ENCODE data around the gene CHMP1A. TPM values are rescaled to one million over a fixed set of nuclear protein-coding genes. Genes with fewer than 3 reads are reported as not detected.
A peak's percentile ranks its signal among the peaks of the same experiment; 100 is the strongest.

Gene CHMP1A
- polyA plus RNA-seq, 2 of the 4 experiments (the other 2 are of a cell fraction), result 36.4 to 91.7 TPM

DNA sequence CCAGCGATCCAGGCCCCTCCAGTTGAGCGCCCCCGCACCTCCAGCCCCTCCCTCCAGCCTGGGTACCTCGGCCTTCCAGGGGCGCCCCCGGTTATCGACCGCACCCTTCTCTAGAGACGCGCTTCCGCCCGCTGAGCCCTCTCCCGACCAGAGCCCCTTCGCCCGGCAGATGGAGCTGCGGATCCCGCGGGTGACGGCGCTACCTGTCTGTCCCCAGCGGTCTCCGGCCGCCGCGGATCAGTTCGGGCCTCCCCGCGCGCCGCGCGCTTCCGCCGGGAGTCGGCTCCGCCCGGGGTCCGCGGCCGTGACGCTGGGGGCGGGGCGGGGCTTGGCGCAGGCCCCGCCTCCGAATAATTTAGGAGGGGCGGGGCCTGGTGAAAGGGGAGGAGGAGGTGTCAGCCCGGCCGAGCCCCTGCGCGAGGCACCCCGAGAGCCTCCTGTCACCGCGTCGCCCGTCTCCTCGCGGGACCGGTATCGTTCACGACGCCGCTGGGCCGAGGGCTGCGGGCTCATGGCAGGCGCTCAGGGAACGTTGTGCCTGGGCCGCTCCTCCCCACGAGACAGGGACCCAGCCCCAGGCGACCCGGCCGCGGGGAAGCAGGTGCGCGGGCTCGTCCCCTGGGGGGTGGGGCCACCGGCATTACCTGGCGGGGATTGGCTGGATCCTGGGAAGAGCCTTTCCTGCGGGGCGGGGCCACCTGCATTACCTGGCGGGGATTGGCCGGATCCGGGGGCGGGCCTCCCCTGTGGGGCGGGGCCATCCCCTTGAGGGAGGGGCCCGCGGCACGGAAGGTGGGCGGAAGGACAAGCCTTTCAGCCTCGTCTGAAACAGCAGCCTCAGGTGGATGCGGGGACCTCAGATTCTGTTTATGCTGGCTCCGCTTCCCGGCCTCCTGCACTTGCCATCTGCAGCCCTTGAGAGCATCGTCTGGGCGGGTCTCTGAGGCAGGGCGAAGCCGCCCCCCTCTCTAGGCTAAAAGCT is 44.2 kb upstream of the CHMP1A start, which contains the start of gene SPATA2L (continued):
- TF ChIP-seq, protein P1, sequence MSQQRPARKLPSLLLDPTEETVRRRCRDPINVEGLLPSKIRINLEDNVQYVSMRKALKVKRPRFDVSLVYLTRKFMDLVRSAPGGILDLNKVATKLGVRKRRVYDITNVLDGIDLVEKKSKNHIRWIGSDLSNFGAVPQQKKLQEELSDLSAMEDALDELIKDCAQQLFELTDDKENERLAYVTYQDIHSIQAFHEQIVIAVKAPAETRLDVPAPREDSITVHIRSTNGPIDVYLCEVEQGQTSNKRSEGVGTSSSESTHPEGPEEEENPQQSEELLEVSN (IDR thresholded peaks at IDR 0.05; ENCODE audit: borderline replicate concordance, low read depth), result peak; percentile 42; the same call in 1 of the 2 replicates
- TF ChIP-seq, protein P2, sequence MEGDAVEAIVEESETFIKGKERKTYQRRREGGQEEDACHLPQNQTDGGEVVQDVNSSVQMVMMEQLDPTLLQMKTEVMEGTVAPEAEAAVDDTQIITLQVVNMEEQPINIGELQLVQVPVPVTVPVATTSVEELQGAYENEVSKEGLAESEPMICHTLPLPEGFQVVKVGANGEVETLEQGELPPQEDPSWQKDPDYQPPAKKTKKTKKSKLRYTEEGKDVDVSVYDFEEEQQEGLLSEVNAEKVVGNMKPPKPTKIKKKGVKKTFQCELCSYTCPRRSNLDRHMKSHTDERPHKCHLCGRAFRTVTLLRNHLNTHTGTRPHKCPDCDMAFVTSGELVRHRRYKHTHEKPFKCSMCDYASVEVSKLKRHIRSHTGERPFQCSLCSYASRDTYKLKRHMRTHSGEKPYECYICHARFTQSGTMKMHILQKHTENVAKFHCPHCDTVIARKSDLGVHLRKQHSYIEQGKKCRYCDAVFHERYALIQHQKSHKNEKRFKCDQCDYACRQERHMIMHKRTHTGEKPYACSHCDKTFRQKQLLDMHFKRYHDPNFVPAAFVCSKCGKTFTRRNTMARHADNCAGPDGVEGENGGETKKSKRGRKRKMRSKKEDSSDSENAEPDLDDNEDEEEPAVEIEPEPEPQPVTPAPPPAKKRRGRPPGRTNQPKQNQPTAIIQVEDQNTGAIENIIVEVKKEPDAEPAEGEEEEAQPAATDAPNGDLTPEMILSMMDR (IDR thresholded peaks at IDR 0.05), result no peak
- peak; percentile 80; the same call in 1 of the 2 replicates for TF ChIP-seq PHF8 (IDR thresholded peaks at IDR 0.05; ENCODE audit: borderline replicate concordance, low read depth)
- TF ChIP-seq CBX2 (IDR thresholded peaks at IDR 0.05; ENCODE audit: borderline replicate concordance, low read depth), result no peak
- TF ChIP-seq, protein P3, sequence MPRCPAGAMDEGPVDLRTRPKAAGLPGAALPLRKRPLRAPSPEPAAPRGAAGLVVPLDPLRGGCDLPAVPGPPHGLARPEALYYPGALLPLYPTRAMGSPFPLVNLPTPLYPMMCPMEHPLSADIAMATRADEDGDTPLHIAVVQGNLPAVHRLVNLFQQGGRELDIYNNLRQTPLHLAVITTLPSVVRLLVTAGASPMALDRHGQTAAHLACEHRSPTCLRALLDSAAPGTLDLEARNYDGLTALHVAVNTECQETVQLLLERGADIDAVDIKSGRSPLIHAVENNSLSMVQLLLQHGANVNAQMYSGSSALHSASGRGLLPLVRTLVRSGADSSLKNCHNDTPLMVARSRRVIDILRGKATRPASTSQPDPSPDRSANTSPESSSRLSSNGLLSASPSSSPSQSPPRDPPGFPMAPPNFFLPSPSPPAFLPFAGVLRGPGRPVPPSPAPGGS (IDR thresholded peaks at IDR 0.05), result 0 out of 3 replicates have a peak, but pooled peaks have one; percentile 41
- TF ChIP-seq CBX8 (IDR thresholded peaks at IDR 0.05), result no peak
- no peak for TF ChIP-seq ZNF302 (CRISPR knock-in tag; IDR thresholded peaks at IDR 0.05)
- no peak; a peak in 1 of 5 replicates for TF ChIP-seq JUN (IDR thresholded peaks at IDR 0.05)
- TF ChIP-seq MYC (IDR thresholded peaks at IDR 0.05; ENCODE audit: borderline replicate concordance, low read length), result no peak
- TF ChIP-seq, protein P4, sequence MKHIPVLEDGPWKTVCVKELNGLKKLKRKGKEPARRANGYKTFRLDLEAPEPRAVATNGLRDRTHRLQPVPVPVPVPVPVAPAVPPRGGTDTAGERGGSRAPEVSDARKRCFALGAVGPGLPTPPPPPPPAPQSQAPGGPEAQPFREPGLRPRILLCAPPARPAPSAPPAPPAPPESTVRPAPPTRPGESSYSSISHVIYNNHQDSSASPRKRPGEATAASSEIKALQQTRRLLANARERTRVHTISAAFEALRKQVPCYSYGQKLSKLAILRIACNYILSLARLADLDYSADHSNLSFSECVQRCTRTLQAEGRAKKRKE (CRISPR knock-in tag; IDR thresholded peaks at IDR 0.05; ENCODE audit: low read depth), result 0 out of 2 replicates have a peak, but pooled peaks have one; percentile 35

DNA sequence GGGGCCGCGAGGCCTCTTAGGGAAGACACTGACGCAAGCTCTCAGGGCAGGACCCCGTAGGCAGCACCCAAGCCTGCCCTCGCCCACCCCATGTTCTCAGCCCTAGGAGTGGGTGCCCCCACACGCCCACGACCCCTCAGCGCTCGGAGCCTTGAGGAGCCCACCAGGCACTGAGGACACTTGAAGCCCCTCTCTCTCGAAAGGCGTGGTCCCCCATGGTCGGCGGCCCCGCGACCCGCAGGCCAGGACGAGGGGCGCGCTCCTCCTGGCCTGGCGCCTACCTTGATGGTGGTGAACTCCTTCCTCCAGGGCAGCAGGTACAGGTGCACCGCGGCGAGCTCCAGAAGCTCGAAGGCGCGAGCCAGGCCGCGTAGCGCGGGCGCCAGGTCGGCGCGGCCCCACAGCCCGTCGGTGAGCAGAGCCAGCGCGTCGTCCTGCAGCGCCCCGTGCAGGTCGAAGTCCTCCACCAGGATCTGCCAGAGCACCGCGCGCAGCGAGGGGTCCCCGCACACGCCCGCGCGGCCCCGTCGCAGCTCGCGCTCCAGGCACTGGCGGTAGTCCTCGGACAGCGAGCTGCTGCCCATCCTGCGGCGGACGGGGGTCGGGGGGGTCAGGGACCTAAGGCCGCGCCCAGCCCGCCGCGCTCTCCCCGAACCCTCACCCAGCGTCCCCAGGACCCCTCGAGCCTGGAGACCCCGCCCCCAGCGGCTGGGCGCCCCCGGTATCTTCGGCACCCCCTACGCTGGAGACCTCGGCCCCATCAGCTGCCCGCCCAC is 43.3 kb upstream of the CHMP1A start:
- Histone ChIP-seq H3K4me1 (peaks cover 12% of the 10 kb centered on the region), H3K4me2 (peak overlapping the region; percentile 98), H3K27ac (peak overlapping the region; percentile 82 to 92), H3K9me3 (no peaks in the 10 kb centered on the region), H3K4me3 (peak overlapping the region; percentile 69)
- ChIA-PET POLR2A (interaction anchor here (0.7 to 2.6 kb wide), 5 partner anchors 11 to 162 kb away, joined by 3 to 24 read pairs (median 4); partner anchors contain the start of genes CDK10, CHMP1A and SPATA33), CTCF (interaction anchor here (0.6 to 4.3 kb wide), 41 partner anchors 9 to 249 kb away, joined by 3 to 33 read pairs (median 6); partner anchors contain the start of genes CDK10, CPNE7 and SPIRE2)
- WGBS (ENCODE audit: missing lambda C conversion rate), result 5% methylated on average over 31 of the region's 78 CpGs
- ATAC-seq, result peak; percentile 54 to 60
- TF ChIP-seq PHF8 (IDR thresholded peaks at IDR 0.05; ENCODE audit: borderline replicate concordance, low read depth) (no peak), RNF2 (IDR thresholded peaks at IDR 0.05; ENCODE audit: borderline replicate concordance, low read depth) (peak; percentile 51; the same call in 1 of the 2 replicates), CEBPB (IDR thresholded peaks at IDR 0.05) (no peak), EHMT2 (IDR thresholded peaks at IDR 0.05; ENCODE audit: low read depth) (no peak), CBX2 (IDR thresholded peaks at IDR 0.05; ENCODE audit: borderline replicate concordance, low read depth) (no peak)
- TF ChIP-seq, protein P1 (IDR thresholded peaks at IDR 0.05; ENCODE audit: borderline replicate concordance, low read depth), result peak; percentile 40; the same call in 1 of the 2 replicates
- TF ChIP-seq, protein P5, sequence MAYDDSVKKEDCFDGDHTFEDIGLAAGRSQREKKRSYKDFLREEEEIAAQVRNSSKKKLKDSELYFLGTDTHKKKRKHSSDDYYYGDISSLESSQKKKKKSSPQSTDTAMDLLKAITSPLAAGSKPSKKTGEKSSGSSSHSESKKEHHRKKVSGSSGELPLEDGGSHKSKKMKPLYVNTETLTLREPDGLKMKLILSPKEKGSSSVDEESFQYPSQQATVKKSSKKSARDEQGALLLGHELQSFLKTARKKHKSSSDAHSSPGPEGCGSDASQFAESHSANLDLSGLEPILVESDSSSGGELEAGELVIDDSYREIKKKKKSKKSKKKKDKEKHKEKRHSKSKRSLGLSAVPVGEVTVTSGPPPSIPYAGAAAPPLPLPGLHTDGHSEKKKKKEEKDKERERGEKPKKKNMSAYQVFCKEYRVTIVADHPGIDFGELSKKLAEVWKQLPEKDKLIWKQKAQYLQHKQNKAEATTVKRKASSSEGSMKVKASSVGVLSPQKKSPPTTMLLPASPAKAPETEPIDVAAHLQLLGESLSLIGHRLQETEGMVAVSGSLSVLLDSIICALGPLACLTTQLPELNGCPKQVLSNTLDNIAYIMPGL (CRISPR knock-in tag; IDR thresholded peaks at IDR 0.05; ENCODE audit: borderline replicate concordance), result no peak
- TF ChIP-seq, protein P6, sequence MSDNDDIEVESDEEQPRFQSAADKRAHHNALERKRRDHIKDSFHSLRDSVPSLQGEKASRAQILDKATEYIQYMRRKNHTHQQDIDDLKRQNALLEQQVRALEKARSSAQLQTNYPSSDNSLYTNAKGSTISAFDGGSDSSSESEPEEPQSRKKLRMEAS (IDR thresholded peaks at IDR 0.05), result peak; percentile 20; the same call in 1 of the 2 replicates
- FAIRE-seq, result no peak
- peak; percentile 60 to 72 for DNase-seq (ENCODE audit: low read depth in 1 of 2, low spot score in 1 of 2)

Measured in A549 (cell line).